WTC11 (cell line): Measurements from ENCODE around the gene MAP3K12.

Source experiments
- CTCF ChIP-seq: fragments of 200-600 bp; IDR thresholded peaks from 2 replicates; pipeline ENCODE4 v1.8.0; 2022; ENCODE audit warnings: antibody characterized with exemption
- MAX ChIP-seq: sonication (generic); formaldehyde crosslinking; IDR thresholded peaks from 2 replicates; pipeline ENCODE4 v1.8.0; 2022; ENCODE audit warnings: mild to moderate bottlenecking, missing genetic modification reagents
- RELA ChIP-seq: sonication (generic); formaldehyde crosslinking; IDR thresholded peaks from 2 replicates; pipeline ENCODE4 v1.8.1; 2022; ENCODE audit warnings: missing genetic modification reagents, mild to moderate bottlenecking, borderline replicate concordance

DNA sequence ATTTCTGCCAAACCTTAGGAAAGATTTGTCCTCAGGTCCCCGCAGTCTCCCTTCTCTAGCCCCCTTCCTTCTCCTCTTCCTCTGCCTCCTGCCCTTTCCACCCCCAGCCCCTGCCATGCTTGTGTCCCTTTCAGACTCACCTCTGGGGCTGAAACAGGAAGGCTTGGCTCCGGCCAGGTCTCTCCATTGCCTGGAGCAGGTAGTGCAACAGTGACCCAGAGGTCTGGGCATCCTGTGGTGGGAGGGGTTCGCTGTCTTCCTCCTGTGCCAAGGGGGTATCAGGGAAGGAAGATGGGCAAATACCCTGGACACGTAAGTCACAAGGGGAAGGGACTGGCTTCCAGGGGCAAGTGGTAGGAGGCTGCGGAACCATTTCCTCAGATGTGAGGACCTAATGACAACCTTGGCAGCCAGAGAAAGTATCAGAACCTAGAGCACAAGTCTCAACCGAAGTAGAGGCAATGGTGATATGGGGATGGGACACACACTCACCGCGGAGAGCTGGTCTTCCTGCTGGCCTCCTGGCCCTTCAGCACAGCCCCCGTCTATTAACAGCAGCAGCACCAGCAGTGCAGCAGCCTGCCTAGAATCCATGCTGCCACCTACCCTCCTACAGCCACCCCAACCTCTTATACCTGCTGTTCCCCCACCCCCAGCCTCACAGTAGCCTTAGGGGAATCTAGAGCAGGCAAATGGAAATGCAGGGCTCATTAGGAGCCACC is 7.8 kb upstream of the MAP3K12 start, which contains the start of gene NPFF:
- TF ChIP-seq RELA (CRISPR knock-in tag) (no peak), MAX (no peak), CTCF (no peak)
